Ovary (tissue), 9 donors: Measurements from ENCODE around the gene LYZ. TPM values are rescaled to one million over a fixed set of nuclear protein-coding genes. Genes with fewer than 3 reads are reported as not detected.

ENCODE experiments used
- DNase-seq, 5 donors: peaks; one replicate each; pipeline ENCODE4 v3.0.0-alpha.2; 2019 to 2020
- H3K27ac ChIP-seq, 2 donors: fragments of 200-600 bp; one replicate each; pipeline versions ENCODE4 v1.5.1 to v1.8.0; 2019 to 2022
- H3K27me3 ChIP-seq: fragments of 200-600 bp; one replicate; pipeline ENCODE4 v1.8.0; 2022
- H3K36me3 ChIP-seq: fragments of 200-600 bp; sonication (generic); one replicate; pipeline ENCODE4 v1.5.1; 2019
- H3K4me1 ChIP-seq: one replicate; pipeline ENCODE4 v1.8.1; 2013; ENCODE audit warnings: mild to moderate bottlenecking, moderate library complexity; ENCODE audit not compliant: insufficient read depth
- H3K4me3 ChIP-seq: fragments of 200-600 bp; sonication (generic); one replicate; pipeline ENCODE4 v1.5.1; 2017
- H3K9me3 ChIP-seq, 2 donors: fragments of 200-600 bp in 1 of 2; sonication (generic) in 1 of 2; one replicate each; pipeline versions ENCODE4 v1.5.1 to v1.8.1; 2013 to 2019; ENCODE audit warnings: mild to moderate bottlenecking in 1 of 2, moderate library complexity in 1 of 2
- EP300 ChIP-seq: sonication (generic); formaldehyde crosslinking; IDR thresholded peaks from one replicate; pipeline ENCODE4 v1.6.1; 2017; ENCODE audit warnings: antibody characterized with exemption
- POLR2A ChIP-seq: fragments of 450-650 bp; IDR thresholded peaks from one replicate; pipeline ENCODE4 v1.6.1; 2017; ENCODE audit warnings: antibody characterized with exemption, mild to moderate bottlenecking, moderate library complexity
- WGBS, 3 donors: extraction: QIAGEN DNeasy Blood & Tissue Kit in 1 of 3; methylation state at CpG; one replicate each; pipeline versions ENCODE4 v1.1.5 to v1.1.7; 2013 to 2017; 5-methylcytosine and 5-hydroxymethylcytosine counted together
- intact Hi-C, 4 donors: fragments of 100-400 bp; cut with DNase I; formaldehyde crosslinking; loops; one replicate each; pipeline versions ENCODE4 v1.11.0 to v1.15.1; 2022 to 2023
- polyA plus RNA-seq, 2 donors: library from polyadenylated mRNA; stranded (reverse); fragments of 200-250 nt in 1 of 2; fragments of 350-450 nt in 1 of 2; fragmentation: Illumina TruSeq in 1 of 2; extraction: RNeasy Lipid Tissue Mini Kit (QIAGEN cat#74804) in 1 of 2; gene quantifications; one replicate each; pipeline ENCODE4 v1.2.3, GENCODE V29; 2013 to 2014
- total RNA-seq, 7 donors: library from RNA; depleted of rRNA in 2 of 7; stranded (reverse); fragments of >200 nt in 2 of 7; fragmentation: NEBNext Ultra II Directional in 3 of 7; extraction: Animal tissue kit (Norgen Biotek cat#: 25700) in 3 of 7; gene quantifications; one replicate each; pipeline versions ENCODE4 v1.1.0 to v1.2.4, GENCODE V29; 2016 to 2023
- TF ChIP-seq, protein P1 (sequence below), 3 donors: fragments of 450-650 bp in 2 of 3; fragments of 200-600 bp in 1 of 3; IDR thresholded peaks; one replicate each; pipeline versions ENCODE4 v1.5.1 to v1.8.0; 2016 to 2022; ENCODE audit warnings: antibody characterized with exemption in 3 of 3, mild to moderate bottlenecking in 1 of 3
- donor health status: DM: no; HTN: no; CAD: no; lungs with moderate emphysema.
- donor health status: DM: no; HTN: no; CAD: no.
- donor health status: Bipolar disorder and iron deficiency.
- donor health status: DM: yes; HTN: yes; CAD: no.
- donor health status: DM: no; HTN: no; CAD: no.
- donor health status: DM: yes; HTN: yes; CAD: no.

Gene LYZ
- total and polyA plus RNA-seq, 9 donors = 6.5 to 233 (median 14.2) TPM

DNA sequence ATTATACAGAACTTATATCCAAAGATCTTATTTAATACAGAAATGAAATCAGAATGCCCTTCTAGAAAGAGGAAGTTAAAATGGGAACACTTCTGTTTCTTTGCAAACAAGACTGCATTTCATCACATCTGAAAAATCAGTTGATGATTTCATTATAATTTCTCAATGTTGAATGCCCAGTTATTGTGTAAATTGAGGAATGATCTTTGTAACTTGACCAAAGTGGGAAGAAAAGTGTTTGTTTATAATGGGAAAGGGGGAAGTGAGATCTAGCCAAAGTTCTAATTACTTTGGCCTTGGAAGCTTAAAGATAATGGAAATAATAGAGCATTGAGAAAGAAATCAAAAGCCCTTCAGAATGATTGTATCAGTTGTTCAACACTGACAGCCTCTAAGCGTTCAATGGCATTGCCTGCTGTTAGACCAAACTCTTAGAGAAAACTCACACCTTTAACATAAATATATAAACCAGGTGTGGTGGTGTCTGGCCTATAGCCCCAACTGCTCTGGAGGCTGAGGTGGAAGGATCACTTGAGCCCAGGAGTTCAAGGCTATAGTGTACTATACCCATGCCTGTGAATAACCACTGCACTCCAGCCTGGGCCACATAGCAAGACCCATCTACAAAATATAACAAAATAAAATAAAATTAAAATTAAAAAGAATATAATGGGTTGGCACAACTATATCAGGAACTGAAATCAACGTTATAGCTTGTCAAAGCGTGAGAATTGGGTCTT, 9.9 kb upstream of the LYZ start:
- Histone ChIP-seq H3K27me3 (no peaks in the 10 kb centered on the region), H3K27ac (no peak overlapping the region), H3K4me3 (no peak overlapping the region), H3K4me1 (no peaks in the 10 kb centered on the region), H3K9me3 (no peaks in the 10 kb centered on the region), H3K36me3 (no peaks in the 10 kb centered on the region)
- TF ChIP-seq POLR2A = no peak
- TF ChIP-seq, protein P1, sequence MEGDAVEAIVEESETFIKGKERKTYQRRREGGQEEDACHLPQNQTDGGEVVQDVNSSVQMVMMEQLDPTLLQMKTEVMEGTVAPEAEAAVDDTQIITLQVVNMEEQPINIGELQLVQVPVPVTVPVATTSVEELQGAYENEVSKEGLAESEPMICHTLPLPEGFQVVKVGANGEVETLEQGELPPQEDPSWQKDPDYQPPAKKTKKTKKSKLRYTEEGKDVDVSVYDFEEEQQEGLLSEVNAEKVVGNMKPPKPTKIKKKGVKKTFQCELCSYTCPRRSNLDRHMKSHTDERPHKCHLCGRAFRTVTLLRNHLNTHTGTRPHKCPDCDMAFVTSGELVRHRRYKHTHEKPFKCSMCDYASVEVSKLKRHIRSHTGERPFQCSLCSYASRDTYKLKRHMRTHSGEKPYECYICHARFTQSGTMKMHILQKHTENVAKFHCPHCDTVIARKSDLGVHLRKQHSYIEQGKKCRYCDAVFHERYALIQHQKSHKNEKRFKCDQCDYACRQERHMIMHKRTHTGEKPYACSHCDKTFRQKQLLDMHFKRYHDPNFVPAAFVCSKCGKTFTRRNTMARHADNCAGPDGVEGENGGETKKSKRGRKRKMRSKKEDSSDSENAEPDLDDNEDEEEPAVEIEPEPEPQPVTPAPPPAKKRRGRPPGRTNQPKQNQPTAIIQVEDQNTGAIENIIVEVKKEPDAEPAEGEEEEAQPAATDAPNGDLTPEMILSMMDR (IDR thresholded peaks at IDR 0.05) = no peak
- DNase-seq = no peak
- 80 to 83% (median 82%) methylated on average over 3 of the region's 3 CpGs for WGBS, 3 donors
- intact Hi-C loops = no loop called here

DNA sequence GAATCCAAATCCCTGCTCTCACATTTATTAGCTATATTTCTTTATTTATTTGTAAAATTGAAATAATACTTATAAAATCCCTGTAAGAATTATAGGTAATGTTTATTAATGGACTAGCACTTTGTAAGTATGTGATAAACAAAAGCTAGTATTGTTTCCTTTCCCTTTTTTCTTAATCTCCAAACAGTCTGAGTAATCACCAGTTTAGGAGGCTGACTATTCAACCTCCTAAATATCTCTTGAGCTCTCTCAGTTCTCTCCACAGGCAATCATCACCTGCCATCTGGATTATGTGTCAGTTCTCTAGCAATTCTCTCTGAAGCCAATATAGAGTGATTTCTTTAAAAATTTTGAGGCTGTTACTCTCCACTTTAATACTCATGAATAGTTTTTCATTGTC, 9.2 kb upstream of the LYZ start:
- TF ChIP-seq EP300 (no peak), POLR2A (no peak)
- TF ChIP-seq, protein P1 (IDR thresholded peaks at IDR 0.05) = no peak
- intact Hi-C loops = no loop called here
- H3K4me3 ChIP-seq = no peak overlapping the region
- no peaks in the 10 kb centered on the region for H3K36me3 ChIP-seq
- no peaks in the 10 kb centered on the region for H3K27me3 ChIP-seq
- DNase-seq = no peak
- no peak overlapping the region for H3K27ac ChIP-seq
- no peaks in the 10 kb centered on the region for H3K4me1 ChIP-seq
- no peaks in the 10 kb centered on the region for H3K9me3 ChIP-seq

DNA sequence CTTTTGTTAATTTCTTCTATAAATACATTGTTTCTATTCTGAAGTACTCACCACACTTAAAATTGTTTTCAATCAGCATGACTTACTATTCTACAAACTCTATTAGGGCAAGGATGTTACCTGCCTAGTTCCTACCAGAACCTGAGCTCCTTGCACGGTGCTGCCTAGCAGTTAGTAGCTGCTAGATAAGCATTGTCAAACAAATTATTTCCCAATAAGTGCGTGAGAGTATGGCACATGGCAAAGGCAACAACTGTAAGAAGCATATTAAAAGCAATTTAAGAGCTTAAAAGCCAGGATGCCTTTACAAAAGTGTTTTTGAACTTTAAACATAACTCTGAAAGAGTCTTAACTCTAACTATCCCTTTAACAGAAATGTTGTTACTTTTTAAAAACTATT, 8.2 kb upstream of the LYZ start:
- H3K9me3 ChIP-seq = no peaks in the 10 kb centered on the region
- no peak for DNase-seq
- intact Hi-C loops = no loop called here
- H3K4me1 ChIP-seq = no peaks in the 10 kb centered on the region
- H3K27ac ChIP-seq = no peak overlapping the region
- no peaks in the 10 kb centered on the region for H3K36me3 ChIP-seq
- no peaks in the 10 kb centered on the region for H3K27me3 ChIP-seq
- no peak overlapping the region for H3K4me3 ChIP-seq
- 67 to 85% (median 73%) methylated on average over 2 of the region's 2 CpGs for WGBS, 3 donors
- TF ChIP-seq POLR2A = no peak
- no peak for TF ChIP-seq EP300
- TF ChIP-seq, protein P1 (IDR thresholded peaks at IDR 0.05) = no peak

DNA sequence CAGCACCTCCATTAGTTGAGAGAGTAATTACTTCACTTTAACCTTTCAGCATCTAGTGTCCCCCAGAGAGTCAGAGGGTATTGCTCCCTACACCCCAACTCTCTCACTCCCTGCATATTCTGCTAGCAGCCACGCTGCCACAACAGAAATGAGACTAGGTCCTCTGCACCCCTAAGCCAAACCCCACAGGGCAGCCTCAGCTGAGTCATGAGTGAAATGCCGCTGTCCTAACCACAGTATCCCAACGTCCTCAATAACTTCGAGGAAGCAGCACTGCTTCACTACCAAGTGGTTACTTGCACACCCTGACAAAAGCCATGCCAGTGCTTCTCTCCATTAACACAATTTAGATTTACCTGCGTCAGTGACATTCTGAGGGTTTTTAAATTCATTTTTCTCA, 6.9 kb upstream of the LYZ start:
- H3K4me3 ChIP-seq = no peak overlapping the region
- intact Hi-C loops = no loop called here
- H3K27me3 ChIP-seq = no peaks in the 10 kb centered on the region
- DNase-seq = no peak
- no peaks in the 10 kb centered on the region for H3K36me3 ChIP-seq
- 71 to 79% (median 77%) methylated on average over 5 of the region's 5 CpGs for WGBS, 3 donors
- H3K4me1 ChIP-seq = no peaks in the 10 kb centered on the region
- H3K9me3 ChIP-seq = no peaks in the 10 kb centered on the region
- no peak for TF ChIP-seq EP300
- TF ChIP-seq, protein P1 (IDR thresholded peaks at IDR 0.05) = no peak
- TF ChIP-seq POLR2A = no peak
- H3K27ac ChIP-seq = no peak overlapping the region
